ENCODE data around the gene PEX6. TPM values are rescaled to one million over a fixed set of nuclear protein-coding genes. Genes with fewer than 3 reads are reported as not detected.

PEX6 gene
- total and polyA plus RNA-seq, 2 of the 13 experiments (the other 11 are each of a cell fraction or from before 2014, with no cell fraction given) = 5.1 to 6.7 TPM

DNA sequence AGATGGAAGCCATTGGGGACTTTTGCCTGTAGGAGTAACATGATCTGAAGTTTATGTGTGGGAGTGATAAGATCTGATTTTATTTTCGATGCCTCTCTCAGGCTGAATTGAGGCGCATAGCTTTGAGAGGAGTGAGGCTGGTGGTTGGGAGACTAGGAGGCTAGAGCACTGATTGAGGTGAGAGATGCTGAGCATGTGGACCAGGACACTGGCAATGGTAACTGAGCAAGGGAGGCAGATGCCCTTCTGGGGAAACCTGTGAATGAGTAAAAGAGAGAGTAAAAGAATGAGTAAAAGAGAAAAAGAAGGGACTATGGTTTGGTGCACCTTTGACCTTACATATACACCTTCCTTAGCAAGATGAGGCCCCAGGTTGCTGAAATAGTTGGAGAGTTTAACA is 45.5 kb upstream of the PEX6 start:
- no peak overlapping the region for H2AFZ ChIP-seq (ENCODE audit: low read length)
- no peak overlapping the region for H3K27ac ChIP-seq (ENCODE audit: extremely low read length, insufficient read depth, low read length)
- intact Hi-C loops (cut with micrococcal nuclease; ENCODE audit: unreplicated experiment) = no loop called here
- H3K27me3 ChIP-seq (ENCODE audit: control insufficient read depth in 1 of 2, insufficient read depth in 2 of 2, low read length in 2 of 2) = peaks cover 0 to 3% of the 10 kb centered on the region in 2 experiments; a peak in 1 of 5 replicates
- no peak overlapping the region for H3K9ac ChIP-seq (ENCODE audit: insufficient read depth, low read depth, low read length)
- no TSS peak for BruUV-seq (replicated peaks)
- POLR2A ChIA-PET = interaction anchor here (0.6 to 4.3 kb wide), 4 partner anchors 10 to 132 kb away, joined by 3 to 30 read pairs (median 4); partner anchors contain the start of genes CUL7, KLHDC3 and MEA1
- peaks cover 20% of the 10 kb centered on the region for H3K79me2 ChIP-seq (ENCODE audit: insufficient read depth, low read length)
- CTCF ChIA-PET (ENCODE audit: low intra/inter-chr PET ratio, low total read pairs) = no interaction called here
- ATAC-seq = no peak
- H3K4me3 ChIP-seq (replicated peaks in 1 of 3; ENCODE audit: insufficient read depth in 1 of 3, low read depth in 2 of 3, low read length in 3 of 3) = no peak overlapping the region
- H3K9me3 ChIP-seq (ENCODE audit: low read length) = no peaks in the 10 kb centered on the region
- no peak for FAIRE-seq
- in situ Hi-C loops (cut with HindIII; ENCODE audit: extremely low pct_ligation_motif_present, low pct_unique_long_range_greater_than_20kb) = no loop called here
- whole genome bisulfite sequencing (ENCODE audit: low lambda C conversion rate) = 97% methylated on average over 2 of the region's 2 CpGs
- H4K20me1 ChIP-seq (ENCODE audit: insufficient read depth, low read length) = no peaks in the 10 kb centered on the region
- no peak for DNase-seq (ENCODE audit: low spot score)
- no peak overlapping the region for H3K4me2 ChIP-seq (ENCODE audit: low read depth, low read length)
- H3K4me1 ChIP-seq (ENCODE audit: insufficient read depth, low read length) = peaks cover 23% of the 10 kb centered on the region
- H3K36me3 ChIP-seq (replicated peaks in 1 of 2; ENCODE audit: control insufficient read depth in 1 of 2, insufficient read depth in 2 of 2, low read length in 2 of 2) = peaks cover 33 to 53% of the 10 kb centered on the region in 2 experiments
- TF ChIP-seq PRDM10 (CRISPR knock-in tag; IDR thresholded peaks at IDR 0.05; ENCODE audit: low read depth) = no peak
- TF ChIP-seq MIER2 (CRISPR knock-in tag; IDR thresholded peaks at IDR 0.05) = no peak
- TF ChIP-seq CBFB (CRISPR knock-in tag; IDR thresholded peaks at IDR 0.05) = no peak
- no peak for TF ChIP-seq CENPT (CRISPR knock-in tag; IDR thresholded peaks at IDR 0.05; ENCODE audit: low read depth)
- TF ChIP-seq ZMYM2 (CRISPR knock-in tag; IDR thresholded peaks at IDR 0.05) = no peak
- TF ChIP-seq, protein P1, sequence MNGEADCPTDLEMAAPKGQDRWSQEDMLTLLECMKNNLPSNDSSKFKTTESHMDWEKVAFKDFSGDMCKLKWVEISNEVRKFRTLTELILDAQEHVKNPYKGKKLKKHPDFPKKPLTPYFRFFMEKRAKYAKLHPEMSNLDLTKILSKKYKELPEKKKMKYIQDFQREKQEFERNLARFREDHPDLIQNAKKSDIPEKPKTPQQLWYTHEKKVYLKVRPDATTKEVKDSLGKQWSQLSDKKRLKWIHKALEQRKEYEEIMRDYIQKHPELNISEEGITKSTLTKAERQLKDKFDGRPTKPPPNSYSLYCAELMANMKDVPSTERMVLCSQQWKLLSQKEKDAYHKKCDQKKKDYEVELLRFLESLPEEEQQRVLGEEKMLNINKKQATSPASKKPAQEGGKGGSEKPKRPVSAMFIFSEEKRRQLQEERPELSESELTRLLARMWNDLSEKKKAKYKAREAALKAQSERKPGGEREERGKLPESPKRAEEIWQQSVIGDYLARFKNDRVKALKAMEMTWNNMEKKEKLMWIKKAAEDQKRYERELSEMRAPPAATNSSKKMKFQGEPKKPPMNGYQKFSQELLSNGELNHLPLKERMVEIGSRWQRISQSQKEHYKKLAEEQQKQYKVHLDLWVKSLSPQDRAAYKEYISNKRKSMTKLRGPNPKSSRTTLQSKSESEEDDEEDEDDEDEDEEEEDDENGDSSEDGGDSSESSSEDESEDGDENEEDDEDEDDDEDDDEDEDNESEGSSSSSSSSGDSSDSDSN (CRISPR knock-in tag; IDR thresholded peaks at IDR 0.05) = no peak
- no peak for TF ChIP-seq ZBTB3 (CRISPR knock-in tag; IDR thresholded peaks at IDR 0.05; ENCODE audit: borderline replicate concordance, low read depth)
- no peak for TF ChIP-seq CREB3 (CRISPR knock-in tag; IDR thresholded peaks at IDR 0.05)
- TF ChIP-seq ZSCAN30 (CRISPR knock-in tag; IDR thresholded peaks at IDR 0.05) = no peak
- TF ChIP-seq HCFC1 (IDR thresholded peaks at IDR 0.05; ENCODE audit: low read depth, low read length) = no peak
- TF ChIP-seq HMGXB3 (CRISPR knock-in tag; IDR thresholded peaks at IDR 0.05; ENCODE audit: borderline replicate concordance) = no peak
- TF ChIP-seq CHD4 (IDR thresholded peaks at IDR 0.05; ENCODE audit: borderline replicate concordance, low read length) = no peak
- no peak for TF ChIP-seq CENPX (CRISPR knock-in tag; IDR thresholded peaks at IDR 0.05)
- TF ChIP-seq RARA (CRISPR knock-in tag; IDR thresholded peaks at IDR 0.05) = no peak

Data from HepG2 (cell line).